NCI-H1417 (cell line): ENCODE measurements around the gene SLC27A5.

Experiments used
- DNase-seq, 3 experiments: peaks; one replicate each; lab custom pipeline; 2025; lab: John Stamatoyannopoulos, UW

Gene SLC27A5

GRCh38 chr19:58511353-58512208, at the start of gene SLC27A5:
Gene SLC27A5, minus strand, starts transcription at chr19:58511992. Its CDS starts 37 bp downstream, at chr19:58511955.
- no peak for DNase-seq

- DNase-seq, result no peak
These were observed 49.1 kb upstream of the SLC27A5 start for GRCh38 chr19:58560921-58561320.

- no peak for DNase-seq
These were observed 48.5 kb upstream of the SLC27A5 start for GRCh38 chr19:58560007-58560887.

- no peak for DNase-seq
These were observed 47.6 kb upstream of the SLC27A5 start for GRCh38 chr19:58559275-58560006.

GRCh38 chr19:58558623-58559274, 47.0 kb upstream of the SLC27A5 start:
- no peak for DNase-seq

GRCh38 chr19:58558066-58558622, 46.4 kb upstream of the SLC27A5 start, which contains the start of gene UBE2M:
Gene UBE2M, minus strand, starts transcription at chr19:58558611. Its CDS starts 230 bp downstream, at chr19:58558381.
- no peak for DNase-seq

- no peak for DNase-seq
These were observed 45.7 kb upstream of the SLC27A5 start for GRCh38 chr19:58557221-58558065.

GRCh38 chr19:58556622-58557220, 44.9 kb upstream of the SLC27A5 start:
- no peak for DNase-seq

GRCh38 chr19:58555920-58556621, 44.3 kb upstream of the SLC27A5 start:
- no peak for DNase-seq

- DNase-seq, result no peak
These were observed 43.6 kb upstream of the SLC27A5 start for GRCh38 chr19:58555369-58555885.

GRCh38 chr19:58554494-58555368, 42.9 kb upstream of the SLC27A5 start, which contains the start of gene CHMP2A:
Gene CHMP2A, minus strand, starts transcription at chr19:58555105. Its CDS starts 893 bp downstream, at chr19:58554212.
- no peak for DNase-seq

GRCh38 chr19:58553799-58554493, 42.2 kb upstream of the SLC27A5 start:
- DNase-seq, result no peak

GRCh38 chr19:58552655-58553054, 40.9 kb upstream of the SLC27A5 start:
- no peak for DNase-seq

GRCh38 chr19:58551577-58552471, 40.0 kb upstream of the SLC27A5 start:
- no peak for DNase-seq

GRCh38 chr19:58551123-58551497, 39.3 kb upstream of the SLC27A5 start:
- no peak for DNase-seq
